SK-N-SH treated with all-trans-retinoic acid at 6 μM for 48 hours (cell line): ENCODE measurements around the gene NOP10.
"Not testable (repeated sequence)": the region's sequence is repeated elsewhere in the genome, so short reads cannot be mapped to it uniquely, and the experiment has no call there.

Experiments used
- CSDC2 ChIP-seq: fragments of 250-450 bp; sonication (Bioruptor Pico); IDR thresholded peaks from 2 replicates; pipeline ENCODE4 v1.5.0; 2020; ENCODE audit warnings: mild to moderate bottlenecking, moderate library complexity
- RARB ChIP-seq: fragments of 250-450 bp; sonication (Bioruptor Pico); IDR thresholded peaks from 2 replicates; pipeline ENCODE4 v1.8.0; 2021; ENCODE audit warnings: mild to moderate bottlenecking, moderate library complexity
- SNAI2 ChIP-seq: fragments of 250-450 bp; sonication (Bioruptor Pico); IDR thresholded peaks from 2 replicates; pipeline ENCODE4 v1.5.0; 2020; ENCODE audit warnings: mild to moderate bottlenecking, moderate library complexity
- ZC3H10 ChIP-seq: fragments of 250-450 bp; sonication (Bioruptor Pico); IDR thresholded peaks from 2 replicates; pipeline ENCODE4 v1.5.1; 2021; ENCODE audit warnings: mild to moderate bottlenecking, moderate library complexity
- ZFP3 ChIP-seq: fragments of 250-450 bp; sonication (Bioruptor Pico); IDR thresholded peaks from 2 replicates; pipeline ENCODE4 v1.5.0; 2020; ENCODE audit warnings: mild to moderate bottlenecking, moderate library complexity
- ZNF70 ChIP-seq: fragments of 450-650 bp; formaldehyde crosslinking; IDR thresholded peaks from 2 replicates; pipeline ENCODE4 v1.5.0; 2020; ENCODE audit warnings: mild to moderate bottlenecking, moderate library complexity
- TF ChIP-seq, protein P1 (sequence below): fragments of 250-450 bp; sonication (Bioruptor Pico); IDR thresholded peaks from 2 replicates; pipeline ENCODE4 v1.5.1; 2021; ENCODE audit warnings: mild to moderate bottlenecking, moderate library complexity
- TF ChIP-seq, protein P2 (sequence below): fragments of 250-450 bp; sonication (Bioruptor Pico); IDR thresholded peaks from 2 replicates; pipeline ENCODE4 v1.8.0; 2020; ENCODE audit warnings: mild to moderate bottlenecking, moderate library complexity, borderline replicate concordance
- TF ChIP-seq, protein P3 (sequence below): fragments of 250-450 bp; sonication (Bioruptor Pico); IDR thresholded peaks from 2 replicates; pipeline ENCODE4 v1.5.1; 2020; ENCODE audit warnings: low read depth, mild to moderate bottlenecking, moderate library complexity
- TF ChIP-seq, protein P4 (sequence below): fragments of 250-450 bp; sonication (Bioruptor Pico); IDR thresholded peaks from 2 replicates; pipeline ENCODE4 v1.8.0; 2021; ENCODE audit warnings: low read depth, mild to moderate bottlenecking, moderate library complexity, borderline replicate concordance

DNA sequence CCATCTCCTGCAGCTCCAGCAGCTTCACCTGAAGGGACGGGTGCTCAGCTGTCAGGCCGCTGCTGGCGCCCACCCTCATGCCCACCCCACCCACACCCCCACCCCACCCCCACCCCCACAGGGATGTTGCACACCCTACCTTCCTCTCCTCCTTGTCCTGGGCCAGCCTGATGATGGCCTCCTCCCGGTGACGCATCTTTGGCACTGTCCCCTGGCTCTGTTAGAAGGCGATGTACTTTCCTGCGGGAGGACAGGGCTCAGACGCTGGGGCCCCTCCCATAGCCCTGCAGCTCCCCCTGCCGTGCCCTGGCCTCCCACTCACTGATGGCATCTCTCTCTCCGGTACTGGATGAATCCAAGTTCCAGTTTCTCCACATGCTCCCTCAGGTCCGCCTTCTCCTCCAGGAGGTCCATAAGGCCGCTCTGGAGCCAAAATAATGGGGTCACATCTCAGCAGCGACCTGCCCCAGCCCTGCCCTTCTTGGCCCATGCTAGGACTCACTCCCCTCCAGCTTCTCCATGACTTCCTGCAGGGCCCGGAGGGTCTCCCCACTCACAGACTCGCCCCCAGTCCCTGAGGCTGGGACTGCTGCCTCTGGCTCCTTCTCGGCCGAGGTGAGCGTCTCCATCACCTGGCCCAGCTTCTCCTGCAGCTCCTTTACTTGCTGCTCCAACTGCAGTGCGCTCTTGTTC lies 39.0 kb upstream of the NOP10 start:
- TF ChIP-seq, protein P1, sequence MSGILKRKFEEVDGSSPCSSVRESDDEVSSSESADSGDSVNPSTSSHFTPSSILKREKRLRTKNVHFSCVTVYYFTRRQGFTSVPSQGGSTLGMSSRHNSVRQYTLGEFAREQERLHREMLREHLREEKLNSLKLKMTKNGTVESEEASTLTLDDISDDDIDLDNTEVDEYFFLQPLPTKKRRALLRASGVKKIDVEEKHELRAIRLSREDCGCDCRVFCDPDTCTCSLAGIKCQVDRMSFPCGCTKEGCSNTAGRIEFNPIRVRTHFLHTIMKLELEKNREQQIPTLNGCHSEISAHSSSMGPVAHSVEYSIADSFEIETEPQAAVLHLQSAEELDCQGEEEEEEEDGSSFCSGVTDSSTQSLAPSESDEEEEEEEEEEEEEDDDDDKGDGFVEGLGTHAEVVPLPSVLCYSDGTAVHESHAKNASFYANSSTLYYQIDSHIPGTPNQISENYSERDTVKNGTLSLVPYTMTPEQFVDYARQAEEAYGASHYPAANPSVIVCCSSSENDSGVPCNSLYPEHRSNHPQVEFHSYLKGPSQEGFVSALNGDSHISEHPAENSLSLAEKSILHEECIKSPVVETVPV (CRISPR knock-in tag), result not testable (repeated sequence)
- TF ChIP-seq, protein P2, sequence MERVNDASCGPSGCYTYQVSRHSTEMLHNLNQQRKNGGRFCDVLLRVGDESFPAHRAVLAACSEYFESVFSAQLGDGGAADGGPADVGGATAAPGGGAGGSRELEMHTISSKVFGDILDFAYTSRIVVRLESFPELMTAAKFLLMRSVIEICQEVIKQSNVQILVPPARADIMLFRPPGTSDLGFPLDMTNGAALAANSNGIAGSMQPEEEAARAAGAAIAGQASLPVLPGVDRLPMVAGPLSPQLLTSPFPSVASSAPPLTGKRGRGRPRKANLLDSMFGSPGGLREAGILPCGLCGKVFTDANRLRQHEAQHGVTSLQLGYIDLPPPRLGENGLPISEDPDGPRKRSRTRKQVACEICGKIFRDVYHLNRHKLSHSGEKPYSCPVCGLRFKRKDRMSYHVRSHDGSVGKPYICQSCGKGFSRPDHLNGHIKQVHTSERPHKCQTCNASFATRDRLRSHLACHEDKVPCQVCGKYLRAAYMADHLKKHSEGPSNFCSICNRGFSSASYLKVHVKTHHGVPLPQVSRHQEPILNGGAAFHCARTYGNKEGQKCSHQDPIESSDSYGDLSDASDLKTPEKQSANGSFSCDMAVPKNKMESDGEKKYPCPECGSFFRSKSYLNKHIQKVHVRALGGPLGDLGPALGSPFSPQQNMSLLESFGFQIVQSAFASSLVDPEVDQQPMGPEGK, result not testable (repeated sequence)
- TF ChIP-seq CSDC2 (CRISPR knock-in tag); RARB (CRISPR knock-in tag); ZC3H10 (CRISPR knock-in tag); ZNF70; SNAI2 (CRISPR knock-in tag); ZFP3 (CRISPR knock-in tag): not testable (repeated sequence)
- TF ChIP-seq, protein P3, sequence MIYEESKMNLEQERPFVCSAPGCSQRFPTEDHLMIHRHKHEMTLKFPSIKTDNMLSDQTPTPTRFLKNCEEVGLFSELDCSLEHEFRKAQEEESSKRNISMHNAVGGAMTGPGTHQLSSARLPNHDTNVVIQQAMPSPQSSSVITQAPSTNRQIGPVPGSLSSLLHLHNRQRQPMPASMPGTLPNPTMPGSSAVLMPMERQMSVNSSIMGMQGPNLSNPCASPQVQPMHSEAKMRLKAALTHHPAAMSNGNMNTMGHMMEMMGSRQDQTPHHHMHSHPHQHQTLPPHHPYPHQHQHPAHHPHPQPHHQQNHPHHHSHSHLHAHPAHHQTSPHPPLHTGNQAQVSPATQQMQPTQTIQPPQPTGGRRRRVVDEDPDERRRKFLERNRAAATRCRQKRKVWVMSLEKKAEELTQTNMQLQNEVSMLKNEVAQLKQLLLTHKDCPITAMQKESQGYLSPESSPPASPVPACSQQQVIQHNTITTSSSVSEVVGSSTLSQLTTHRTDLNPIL (CRISPR knock-in tag), result not testable (repeated sequence)
- TF ChIP-seq, protein P4, sequence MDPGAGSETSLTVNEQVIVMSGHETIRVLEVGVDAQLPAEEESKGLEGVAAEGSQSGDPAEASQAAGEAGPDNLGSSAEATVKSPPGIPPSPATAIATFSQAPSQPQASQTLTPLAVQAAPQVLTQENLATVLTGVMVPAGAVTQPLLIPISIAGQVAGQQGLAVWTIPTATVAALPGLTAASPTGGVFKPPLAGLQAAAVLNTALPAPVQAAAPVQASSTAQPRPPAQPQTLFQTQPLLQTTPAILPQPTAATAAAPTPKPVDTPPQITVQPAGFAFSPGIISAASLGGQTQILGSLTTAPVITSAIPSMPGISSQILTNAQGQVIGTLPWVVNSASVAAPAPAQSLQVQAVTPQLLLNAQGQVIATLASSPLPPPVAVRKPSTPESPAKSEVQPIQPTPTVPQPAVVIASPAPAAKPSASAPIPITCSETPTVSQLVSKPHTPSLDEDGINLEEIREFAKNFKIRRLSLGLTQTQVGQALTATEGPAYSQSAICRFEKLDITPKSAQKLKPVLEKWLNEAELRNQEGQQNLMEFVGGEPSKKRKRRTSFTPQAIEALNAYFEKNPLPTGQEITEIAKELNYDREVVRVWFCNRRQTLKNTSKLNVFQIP, result not testable (repeated sequence)
